Neural cell (in vitro differentiated cells): ENCODE results near the gene SYTL3.

Experiments
- EP300 ChIP-seq: fragments of 450-650 bp; conservative IDR thresholded peaks from 2 replicates; pipeline ENCODE4 v1.6.1; 2014; ENCODE audit warnings: antibody characterized with exemption, mild to moderate bottlenecking, moderate library complexity; ENCODE audit not compliant: poor library complexity, severe bottlenecking
- EZH2 ChIP-seq: fragments of 200-600, 300-800 bp; shearing (Covaris generic), sonication (generic); IDR thresholded peaks from 2 replicates; pipeline ENCODE4 v1.6.1; 2014; ENCODE audit warnings: antibody characterized with exemption, low read length, borderline replicate concordance, mild to moderate bottlenecking; ENCODE audit not compliant: insufficient read depth, poor library complexity, severe bottlenecking
- TF ChIP-seq, protein P1 (sequence below): fragments of 450-650 bp; IDR thresholded peaks from 2 replicates; pipeline ENCODE4 v1.5.1; 2014; ENCODE audit warnings: antibody characterized with exemption, mild to moderate bottlenecking, moderate library complexity; ENCODE audit not compliant: poor library complexity, severe bottlenecking

GRCh38 chr6:158762787-158763433, 113.1 kb downstream of the SYTL3 start:
- TF ChIP-seq, protein P1, sequence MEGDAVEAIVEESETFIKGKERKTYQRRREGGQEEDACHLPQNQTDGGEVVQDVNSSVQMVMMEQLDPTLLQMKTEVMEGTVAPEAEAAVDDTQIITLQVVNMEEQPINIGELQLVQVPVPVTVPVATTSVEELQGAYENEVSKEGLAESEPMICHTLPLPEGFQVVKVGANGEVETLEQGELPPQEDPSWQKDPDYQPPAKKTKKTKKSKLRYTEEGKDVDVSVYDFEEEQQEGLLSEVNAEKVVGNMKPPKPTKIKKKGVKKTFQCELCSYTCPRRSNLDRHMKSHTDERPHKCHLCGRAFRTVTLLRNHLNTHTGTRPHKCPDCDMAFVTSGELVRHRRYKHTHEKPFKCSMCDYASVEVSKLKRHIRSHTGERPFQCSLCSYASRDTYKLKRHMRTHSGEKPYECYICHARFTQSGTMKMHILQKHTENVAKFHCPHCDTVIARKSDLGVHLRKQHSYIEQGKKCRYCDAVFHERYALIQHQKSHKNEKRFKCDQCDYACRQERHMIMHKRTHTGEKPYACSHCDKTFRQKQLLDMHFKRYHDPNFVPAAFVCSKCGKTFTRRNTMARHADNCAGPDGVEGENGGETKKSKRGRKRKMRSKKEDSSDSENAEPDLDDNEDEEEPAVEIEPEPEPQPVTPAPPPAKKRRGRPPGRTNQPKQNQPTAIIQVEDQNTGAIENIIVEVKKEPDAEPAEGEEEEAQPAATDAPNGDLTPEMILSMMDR: no peak
- TF ChIP-seq EZH2 (no peak), EP300 (no peak)
